ENCODE measurements around the gene ARSG.
A peak's percentile ranks its signal among the peaks of the same experiment; 100 is the strongest.

Gene ARSG

GRCh38 chr17:68291836-68292688, 767 bp downstream of the ARSG start:
- Mint-ChIP-seq H3K27ac (peak overlapping the region; percentile 89), H3K36me3 (ENCODE audit: low read depth) (peaks cover 10% of the 10 kb centered on the region), H3K4me1 (ENCODE audit: low read depth) (peaks cover 62% of the 10 kb centered on the region), H3K9me3 (no peaks in the 10 kb centered on the region), H3K27me3 (ENCODE audit: low read depth) (peaks cover 3% of the 10 kb centered on the region), H3K4me3 (peak overlapping the region; percentile 88)
- peak; percentile 87 for DNase-seq (ENCODE audit: low spot score)

GRCh38 chr17:68292689-68293040, 1.4 kb downstream of the ARSG start:
- peak overlapping the region; percentile 88 for H3K4me3 Mint-ChIP-seq
- peaks cover 3% of the 10 kb centered on the region for H3K27me3 Mint-ChIP-seq (ENCODE audit: low read depth)
- no peak for DNase-seq (ENCODE audit: low spot score)
- peaks cover 66% of the 10 kb centered on the region for H3K4me1 Mint-ChIP-seq (ENCODE audit: low read depth)
- peak overlapping the region; percentile 89 for H3K27ac Mint-ChIP-seq
- H3K36me3 Mint-ChIP-seq (ENCODE audit: low read depth), result peaks cover 10% of the 10 kb centered on the region
- H3K9me3 Mint-ChIP-seq, result no peaks in the 10 kb centered on the region

- Mint-ChIP-seq H3K27me3 (ENCODE audit: low read depth) (peaks cover 3% of the 10 kb centered on the region), H3K4me3 (no peak overlapping the region)
Observed at GRCh38 chr17:68293490-68294195, 2.3 kb downstream of the ARSG start.

GRCh38 chr17:68294196-68294555, 2.9 kb downstream of the ARSG start:
- Mint-ChIP-seq H3K4me1 (ENCODE audit: low read depth) (peaks cover 63% of the 10 kb centered on the region), H3K27me3 (ENCODE audit: low read depth) (peaks cover 3% of the 10 kb centered on the region), H3K36me3 (ENCODE audit: low read depth) (peaks cover 5% of the 10 kb centered on the region), H3K4me3 (no peak overlapping the region), H3K27ac (no peak overlapping the region), H3K9me3 (no peaks in the 10 kb centered on the region)
- no peak for DNase-seq (ENCODE audit: low spot score)

More at GRCh38 chr17:68293490-68294195, 2.3 kb downstream of the ARSG start:
- no peaks in the 10 kb centered on the region for H3K9me3 Mint-ChIP-seq
- H3K27ac Mint-ChIP-seq, result no peak overlapping the region
- DNase-seq (ENCODE audit: low spot score), result no peak
- H3K4me1 Mint-ChIP-seq (ENCODE audit: low read depth), result peaks cover 65% of the 10 kb centered on the region
- H3K36me3 Mint-ChIP-seq (ENCODE audit: low read depth), result peaks cover 7% of the 10 kb centered on the region

GRCh38 chr17:68294617-68295016, 3.3 kb downstream of the ARSG start:
- Mint-ChIP-seq H3K27me3 (ENCODE audit: low read depth) (peaks cover 3% of the 10 kb centered on the region), H3K9me3 (no peaks in the 10 kb centered on the region), H3K36me3 (ENCODE audit: low read depth) (peaks cover 8% of the 10 kb centered on the region), H3K27ac (peak overlapping the region; percentile 72), H3K4me1 (ENCODE audit: low read depth) (peaks cover 64% of the 10 kb centered on the region), H3K4me3 (peak overlapping the region; percentile 32)
- no peak for DNase-seq (ENCODE audit: low spot score)

GRCh38 chr17:68295086-68295485, 3.8 kb downstream of the ARSG start:
- Mint-ChIP-seq H3K4me3 (peak overlapping the region; percentile 32), H3K36me3 (ENCODE audit: low read depth) (peaks cover 8% of the 10 kb centered on the region), H3K9me3 (no peaks in the 10 kb centered on the region), H3K27me3 (ENCODE audit: low read depth) (peaks cover 3% of the 10 kb centered on the region), H3K4me1 (ENCODE audit: low read depth) (peaks cover 59% of the 10 kb centered on the region), H3K27ac (peak overlapping the region; percentile 72)
- DNase-seq (ENCODE audit: low spot score), result no peak

- Mint-ChIP-seq H3K4me3 (peak overlapping the region; percentile 72), H3K36me3 (ENCODE audit: low read depth) (peaks cover 5% of the 10 kb centered on the region), H3K4me1 (ENCODE audit: low read depth) (peaks cover 56% of the 10 kb centered on the region), H3K27ac (peak overlapping the region; percentile 92), H3K27me3 (ENCODE audit: low read depth) (peaks cover 3% of the 10 kb centered on the region), H3K9me3 (no peaks in the 10 kb centered on the region)
- DNase-seq (ENCODE audit: low spot score), result peak; percentile 57
Observed at GRCh38 chr17:68296217-68297191, 5.2 kb downstream of the ARSG start.

GRCh38 chr17:68297195-68297594, 5.9 kb downstream of the ARSG start:
- H3K4me1 Mint-ChIP-seq (ENCODE audit: low read depth), result peaks cover 59% of the 10 kb centered on the region
- peak overlapping the region; percentile 92 for H3K27ac Mint-ChIP-seq
- DNase-seq (ENCODE audit: low spot score), result no peak
- peaks cover 3% of the 10 kb centered on the region for H3K27me3 Mint-ChIP-seq (ENCODE audit: low read depth)
- no peaks in the 10 kb centered on the region for H3K9me3 Mint-ChIP-seq
- peak overlapping the region; percentile 72 for H3K4me3 Mint-ChIP-seq
- peaks cover 5% of the 10 kb centered on the region for H3K36me3 Mint-ChIP-seq (ENCODE audit: low read depth)

- Mint-ChIP-seq H3K27me3 (ENCODE audit: low read depth) (peaks cover 3% of the 10 kb centered on the region), H3K4me3 (no peak overlapping the region), H3K9me3 (no peaks in the 10 kb centered on the region), H3K4me1 (ENCODE audit: low read depth) (peaks cover 54% of the 10 kb centered on the region), H3K36me3 (ENCODE audit: low read depth) (peaks cover 5% of the 10 kb centered on the region), H3K27ac (peak overlapping the region; percentile 36)
- no peak for DNase-seq (ENCODE audit: low spot score)
Observed at GRCh38 chr17:68298601-68299000, 7.3 kb downstream of the ARSG start.

GRCh38 chr17:68299817-68300216, 8.5 kb downstream of the ARSG start:
- peaks cover 44% of the 10 kb centered on the region for H3K4me1 Mint-ChIP-seq (ENCODE audit: low read depth)
- H3K4me3 Mint-ChIP-seq, result no peak overlapping the region
- H3K27ac Mint-ChIP-seq, result no peak overlapping the region
- no peaks in the 10 kb centered on the region for H3K9me3 Mint-ChIP-seq
- H3K36me3 Mint-ChIP-seq (ENCODE audit: low read depth), result peaks cover 5% of the 10 kb centered on the region
- DNase-seq (ENCODE audit: low spot score), result no peak
- peaks cover 2% of the 10 kb centered on the region for H3K27me3 Mint-ChIP-seq (ENCODE audit: low read depth)

GRCh38 chr17:68301438-68301959, 10.2 kb downstream of the ARSG start:
- no peaks in the 10 kb centered on the region for H3K27me3 Mint-ChIP-seq (ENCODE audit: low read depth)
- DNase-seq (ENCODE audit: low spot score), result no peak
- H3K36me3 Mint-ChIP-seq (ENCODE audit: low read depth), result peaks cover 3% of the 10 kb centered on the region
- H3K9me3 Mint-ChIP-seq, result no peaks in the 10 kb centered on the region
- H3K4me3 Mint-ChIP-seq, result no peak overlapping the region
- H3K27ac Mint-ChIP-seq, result no peak overlapping the region
- peaks cover 38% of the 10 kb centered on the region for H3K4me1 Mint-ChIP-seq (ENCODE audit: low read depth)

- H3K4me3 Mint-ChIP-seq, result no peak overlapping the region
- H3K27ac Mint-ChIP-seq, result no peak overlapping the region
- DNase-seq (ENCODE audit: low spot score), result no peak
- no peaks in the 10 kb centered on the region for H3K9me3 Mint-ChIP-seq
- H3K27me3 Mint-ChIP-seq (ENCODE audit: low read depth), result no peaks in the 10 kb centered on the region
- peaks cover 35% of the 10 kb centered on the region for H3K4me1 Mint-ChIP-seq (ENCODE audit: low read depth)
- peaks cover 3% of the 10 kb centered on the region for H3K36me3 Mint-ChIP-seq (ENCODE audit: low read depth)
Observed at GRCh38 chr17:68302066-68302564, 10.8 kb downstream of the ARSG start.

GRCh38 chr17:68302666-68303065, 11.4 kb downstream of the ARSG start:
- Mint-ChIP-seq H3K4me1 (ENCODE audit: low read depth) (peaks cover 36% of the 10 kb centered on the region), H3K27me3 (ENCODE audit: low read depth) (no peaks in the 10 kb centered on the region), H3K9me3 (no peaks in the 10 kb centered on the region), H3K36me3 (ENCODE audit: low read depth) (peaks cover 6% of the 10 kb centered on the region), H3K4me3 (no peak overlapping the region), H3K27ac (no peak overlapping the region)
- DNase-seq (ENCODE audit: low spot score), result no peak
